Stimulated activated memory B cell treated with anti-CD40 and anti-IgM and Interleukin-4, amounts not matched to agents 10 μg/mL and 1 μg/mL and 100 μg/mL, for 72 hours (primary cell): Measurements from ENCODE around the gene CSNK1A1.
"Not testable (repeated sequence)": the region's sequence is repeated elsewhere in the genome, so short reads cannot be mapped to it uniquely, and the experiment has no call there.

Experiments used
- ATAC-seq: fragments of 150-1000 bp; cut with Tn5 transposase; 2 replicates; pipeline ENCODE4 v1.10.0; 2021
- H3K27ac Mint-ChIP-seq: one replicate; pipeline ENCODE4 v1.8.0; 2022; ENCODE audit warnings: mild to moderate bottlenecking, mixed read lengths
- H3K27me3 Mint-ChIP-seq: one replicate; pipeline ENCODE4 v1.8.0; 2022; ENCODE audit warnings: mixed read lengths
- H3K36me3 Mint-ChIP-seq: one replicate; pipeline ENCODE4 v1.8.0; 2022; ENCODE audit warnings: mixed read lengths
- H3K4me1 Mint-ChIP-seq: one replicate; pipeline ENCODE4 v1.8.0; 2022; ENCODE audit warnings: mixed read lengths
- H3K4me3 Mint-ChIP-seq: one replicate; pipeline ENCODE4 v1.8.0; 2022; ENCODE audit warnings: mild to moderate bottlenecking, moderate library complexity, mixed read lengths
- H3K9me3 Mint-ChIP-seq: one replicate; pipeline ENCODE4 v1.8.0; 2022; ENCODE audit warnings: mixed read lengths

CSNK1A1 gene

DNA sequence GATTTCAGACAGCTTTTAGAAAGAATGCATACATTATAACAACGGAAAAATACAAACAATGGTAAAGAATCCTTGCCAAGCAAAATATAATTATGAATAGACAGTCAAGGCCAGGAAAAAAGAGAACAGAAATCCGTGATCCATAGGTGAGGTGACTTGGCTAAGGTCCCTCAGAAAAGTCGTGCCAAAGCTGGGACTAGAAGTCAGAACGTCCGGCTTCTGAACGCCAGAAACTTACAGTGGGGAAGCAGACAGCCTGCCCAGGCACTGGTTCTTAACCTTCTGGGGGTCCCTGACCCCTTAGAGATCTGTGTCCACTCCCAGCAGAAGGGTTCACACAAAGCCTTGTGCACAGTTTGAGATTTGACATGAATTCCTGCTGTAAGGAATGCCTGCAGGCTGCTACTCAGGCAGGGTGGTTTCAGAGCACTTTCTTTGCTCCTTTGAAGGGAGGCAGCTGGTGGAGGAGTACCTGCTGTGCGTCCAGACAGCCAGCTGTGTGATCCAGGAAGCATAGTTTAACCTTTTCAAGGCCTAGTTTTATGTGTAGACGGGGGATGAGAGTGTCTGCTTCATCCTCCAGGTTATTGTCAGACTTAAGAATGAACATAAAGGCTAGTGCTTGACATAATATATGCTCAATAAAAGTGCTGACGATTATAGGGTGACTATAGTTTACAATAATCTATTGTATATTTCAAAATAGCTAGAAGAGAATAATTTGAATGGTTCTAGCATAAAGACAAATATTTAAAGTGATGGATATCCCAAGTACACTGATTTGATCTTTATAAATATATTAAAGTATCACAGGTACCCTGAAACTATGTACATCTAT is 30.9 kb upstream of the CSNK1A1 start:
- no peaks in the 10 kb centered on the region for H3K36me3 Mint-ChIP-seq
- no peaks in the 10 kb centered on the region for H3K9me3 Mint-ChIP-seq
- H3K4me3 Mint-ChIP-seq = no peak overlapping the region
- no peaks in the 10 kb centered on the region for H3K27me3 Mint-ChIP-seq
- H3K27ac Mint-ChIP-seq = no peak overlapping the region
- ATAC-seq = no peak
- H3K4me1 Mint-ChIP-seq = peaks cover 6% of the 10 kb centered on the region

DNA sequence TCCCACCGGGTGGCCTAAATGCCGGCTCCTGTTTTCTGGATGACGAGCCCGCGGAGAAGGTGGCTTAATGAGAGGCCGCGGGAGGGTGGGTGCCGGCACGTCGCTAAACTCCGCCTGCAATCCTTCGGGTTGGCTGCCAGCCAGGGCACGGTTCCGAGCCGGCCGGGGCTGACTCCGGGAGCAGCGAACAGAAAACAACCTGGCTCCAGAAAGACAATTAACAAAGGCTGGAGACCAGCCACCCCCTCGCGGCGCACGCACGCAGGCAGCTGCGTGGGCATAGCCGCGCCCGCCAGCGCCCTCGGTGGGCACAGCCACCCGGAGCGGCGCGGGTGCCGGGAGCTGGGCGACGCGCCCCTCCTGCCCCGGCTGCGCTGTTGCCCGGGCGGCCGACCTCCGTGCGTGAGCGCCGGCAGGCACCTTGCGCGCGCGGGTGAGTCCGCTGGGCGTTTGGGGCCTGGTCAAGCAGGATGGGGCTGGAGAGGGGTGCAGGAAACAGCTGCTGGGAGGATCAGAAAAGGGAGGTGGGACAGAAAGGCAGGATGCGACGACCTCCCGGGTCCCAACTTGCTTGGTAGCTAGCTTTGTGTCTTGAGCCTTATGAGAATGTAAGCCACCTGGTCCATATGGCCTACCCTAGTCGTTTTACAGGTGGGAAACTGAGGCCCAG is 30.1 kb upstream of the CSNK1A1 start, which contains the start of gene ARHGEF37:
Gene ARHGEF37 (plus strand): TSS at position 307 of the 670 bp plus-strand sequence. CDS start 16,272 bp downstream, outside the sequence.
- peak within 1 kb of the TSS; percentile 49 for H3K27ac Mint-ChIP-seq
- no peaks in the 10 kb centered on the region for H3K27me3 Mint-ChIP-seq
- no peaks in the 10 kb centered on the region for H3K9me3 Mint-ChIP-seq
- H3K4me1 Mint-ChIP-seq = peaks cover 6% of the 10 kb centered on the region
- peak within 1 kb of the TSS; percentile 76 for H3K4me3 Mint-ChIP-seq
- no peaks in the 10 kb centered on the region for H3K36me3 Mint-ChIP-seq
- ATAC-seq = peak; percentile 77

DNA sequence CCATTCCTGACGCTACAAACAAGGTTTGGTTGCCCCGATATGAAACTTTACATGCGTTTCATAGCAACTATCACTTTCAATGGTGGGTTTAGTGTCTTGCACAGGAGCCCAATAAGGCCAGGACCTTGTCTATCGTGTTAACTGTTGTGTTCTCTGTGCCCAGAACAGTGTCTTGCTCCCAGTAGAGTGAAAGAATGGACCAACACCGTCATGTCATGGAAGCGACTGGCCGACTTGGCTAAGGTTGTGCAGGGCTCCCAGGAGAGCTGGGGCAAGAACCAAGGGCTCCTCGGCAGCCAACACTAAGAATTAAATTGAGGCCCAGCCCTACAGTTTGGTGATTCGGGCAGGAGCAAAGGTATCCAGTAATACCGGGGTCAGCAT is 29.6 kb upstream of the CSNK1A1 start:
- Mint-ChIP-seq H3K36me3 (no peaks in the 10 kb centered on the region), H3K4me3 (peak overlapping the region; percentile 76), H3K4me1 (peaks cover 6% of the 10 kb centered on the region), H3K27ac (peak overlapping the region; percentile 49), H3K27me3 (no peaks in the 10 kb centered on the region), H3K9me3 (no peaks in the 10 kb centered on the region)
- ATAC-seq = no peak

DNA sequence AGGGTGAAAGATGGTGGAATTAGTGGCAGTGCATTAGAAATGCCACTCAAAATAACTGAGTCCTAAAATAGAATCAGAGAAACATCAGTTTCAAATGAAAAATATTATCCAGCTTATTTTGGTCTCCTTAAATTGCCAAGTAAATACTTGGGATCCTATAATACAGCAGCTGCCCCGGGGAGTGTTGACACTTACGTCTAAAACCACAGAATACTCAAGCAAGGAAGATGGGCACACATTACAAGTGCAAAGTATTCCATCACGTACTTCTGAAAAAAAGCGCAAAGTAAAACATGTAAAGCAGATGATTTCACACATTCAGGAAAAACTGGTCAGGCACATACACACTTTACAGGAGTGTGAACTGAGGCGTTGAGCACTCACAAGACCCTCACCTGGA is 27.7 kb upstream of the CSNK1A1 start:
- Mint-ChIP-seq H3K27ac (no peak overlapping the region), H3K9me3 (no peaks in the 10 kb centered on the region), H3K36me3 (no peaks in the 10 kb centered on the region), H3K4me1 (peaks cover 6% of the 10 kb centered on the region), H3K27me3 (no peaks in the 10 kb centered on the region), H3K4me3 (no peak overlapping the region)
- no peak for ATAC-seq

DNA sequence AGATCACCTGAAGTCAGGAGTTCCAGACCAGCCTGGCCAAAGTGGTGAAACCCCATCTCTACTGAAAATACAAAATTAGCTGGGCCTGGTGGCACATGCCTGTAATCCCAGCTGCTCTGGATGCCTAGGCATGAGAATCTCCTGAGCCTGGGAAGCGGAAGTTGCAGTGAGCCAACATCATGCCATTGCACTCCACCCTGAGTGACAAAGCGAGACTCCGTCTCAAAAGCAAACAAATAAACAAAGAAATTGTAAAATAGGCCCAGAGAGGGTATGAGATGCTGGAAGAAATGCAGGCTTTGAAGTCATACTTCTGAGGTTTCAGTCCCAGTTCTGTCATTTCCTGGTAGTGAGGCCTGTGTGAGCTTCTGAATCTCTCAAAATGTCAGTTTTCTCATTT is 24.8 kb upstream of the CSNK1A1 start:
- Mint-ChIP-seq H3K27ac (no peak overlapping the region), H3K4me1 (peaks cover 4% of the 10 kb centered on the region), H3K4me3 (no peak overlapping the region), H3K36me3 (no peaks in the 10 kb centered on the region), H3K27me3 (no peaks in the 10 kb centered on the region), H3K9me3 (no peaks in the 10 kb centered on the region)
- no peak for ATAC-seq

DNA sequence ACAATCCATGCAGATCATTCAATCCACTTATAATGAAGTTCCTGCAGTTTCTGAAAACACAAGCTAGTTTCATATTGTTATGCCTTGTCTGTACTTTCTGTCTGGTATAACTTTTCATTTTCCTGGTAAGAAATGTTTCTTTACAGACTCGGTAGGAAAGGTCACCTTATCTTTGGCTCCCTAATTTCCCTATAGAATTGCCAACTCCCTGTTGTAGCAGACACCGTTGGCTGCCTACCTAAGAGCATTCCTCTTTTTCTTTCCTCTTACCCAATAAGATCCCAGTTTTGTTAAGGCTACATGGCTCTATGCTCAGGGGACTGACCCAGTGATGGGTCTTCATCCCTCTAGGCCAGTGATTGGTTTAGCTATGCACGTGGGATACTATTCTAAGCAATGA is 23.9 kb upstream of the CSNK1A1 start:
- Mint-ChIP-seq H3K27ac (no peak overlapping the region), H3K36me3 (no peaks in the 10 kb centered on the region), H3K4me3 (no peak overlapping the region), H3K27me3 (no peaks in the 10 kb centered on the region), H3K4me1 (no peaks in the 10 kb centered on the region), H3K9me3 (no peaks in the 10 kb centered on the region)
- ATAC-seq = no peak

DNA sequence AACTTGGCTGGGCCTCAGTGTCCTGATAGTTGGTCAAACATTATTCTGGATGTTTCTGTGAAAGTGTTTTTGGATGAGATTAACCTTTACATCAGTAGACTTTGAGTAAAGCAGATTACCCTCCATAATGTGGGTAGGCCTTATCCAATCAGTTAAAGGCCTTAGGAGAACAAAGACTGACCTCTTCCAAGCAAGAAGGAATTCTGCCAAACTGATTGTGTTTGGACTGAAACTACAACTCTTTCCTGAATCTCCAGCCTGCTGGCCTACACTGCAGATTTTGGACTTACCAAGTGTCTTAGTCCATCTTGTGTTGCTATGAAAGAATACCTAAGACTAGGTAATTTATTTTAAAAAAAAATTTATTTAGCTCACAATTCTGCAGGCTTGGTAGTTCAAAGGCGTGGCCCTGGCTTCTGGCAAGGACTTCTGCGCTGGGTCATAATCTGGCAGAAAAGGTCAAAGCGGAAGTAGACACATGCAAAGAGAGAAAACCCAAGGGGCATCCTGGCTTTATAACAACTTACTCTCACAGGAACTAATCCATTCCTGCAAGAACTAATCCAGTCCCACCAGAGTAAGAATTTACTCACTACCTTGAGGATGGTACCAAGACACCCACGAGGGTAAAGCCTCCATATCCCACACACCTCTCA is 21.5 kb upstream of the CSNK1A1 start:
- H3K4me1 Mint-ChIP-seq = no peaks in the 10 kb centered on the region
- H3K4me3 Mint-ChIP-seq = no peak overlapping the region
- ATAC-seq = no peak
- no peak overlapping the region for H3K27ac Mint-ChIP-seq
- H3K9me3 Mint-ChIP-seq = no peaks in the 10 kb centered on the region
- H3K36me3 Mint-ChIP-seq = no peaks in the 10 kb centered on the region
- no peaks in the 10 kb centered on the region for H3K27me3 Mint-ChIP-seq

DNA sequence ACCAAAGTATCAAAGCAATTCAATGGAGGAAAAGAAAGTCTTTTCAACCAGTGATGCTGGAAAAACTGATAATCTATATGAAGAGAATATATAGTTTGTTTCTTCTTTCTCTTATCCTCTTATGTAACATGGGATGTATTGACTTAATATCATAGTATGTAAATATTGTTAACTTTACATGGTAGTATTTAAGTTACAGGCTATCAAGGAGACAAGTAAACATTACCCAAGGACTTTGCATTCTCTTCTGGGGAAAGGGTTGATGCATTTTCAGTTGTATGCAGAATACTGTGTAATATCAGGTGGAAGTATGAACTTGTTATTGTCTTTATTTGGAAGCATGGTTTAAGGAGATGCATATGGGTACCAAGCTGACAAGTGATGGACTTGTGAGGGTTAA is 20.9 kb upstream of the CSNK1A1 start:
- H3K36me3 Mint-ChIP-seq = no peaks in the 10 kb centered on the region
- no peak overlapping the region for H3K27ac Mint-ChIP-seq
- no peak for ATAC-seq

DNA sequence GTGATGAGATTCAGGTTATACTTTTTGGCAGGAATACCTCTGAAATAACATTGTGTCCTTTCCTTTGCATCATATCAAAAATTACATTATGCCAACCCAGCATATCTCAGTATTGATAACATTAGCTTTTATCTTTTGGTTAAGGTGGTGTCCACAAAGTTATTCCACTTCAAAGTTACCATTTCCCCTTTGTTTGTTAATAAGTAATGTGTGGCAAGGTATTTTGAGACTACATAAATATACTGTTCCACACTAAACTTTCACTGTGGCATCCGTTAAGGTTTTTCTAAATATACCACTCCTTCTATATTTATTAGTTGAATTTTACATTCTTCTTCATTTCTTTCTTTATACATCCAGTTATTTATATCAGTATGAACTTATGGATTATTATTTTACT is 16.0 kb upstream of the CSNK1A1 start:
- no peak for ATAC-seq
- H3K36me3 Mint-ChIP-seq = no peaks in the 10 kb centered on the region

More for the DNA sequence above, 20.9 kb upstream of the CSNK1A1 start:
- Mint-ChIP-seq H3K27me3 (no peaks in the 10 kb centered on the region), H3K4me3 (no peak overlapping the region), H3K4me1 (no peaks in the 10 kb centered on the region), H3K9me3 (no peaks in the 10 kb centered on the region)

DNA sequence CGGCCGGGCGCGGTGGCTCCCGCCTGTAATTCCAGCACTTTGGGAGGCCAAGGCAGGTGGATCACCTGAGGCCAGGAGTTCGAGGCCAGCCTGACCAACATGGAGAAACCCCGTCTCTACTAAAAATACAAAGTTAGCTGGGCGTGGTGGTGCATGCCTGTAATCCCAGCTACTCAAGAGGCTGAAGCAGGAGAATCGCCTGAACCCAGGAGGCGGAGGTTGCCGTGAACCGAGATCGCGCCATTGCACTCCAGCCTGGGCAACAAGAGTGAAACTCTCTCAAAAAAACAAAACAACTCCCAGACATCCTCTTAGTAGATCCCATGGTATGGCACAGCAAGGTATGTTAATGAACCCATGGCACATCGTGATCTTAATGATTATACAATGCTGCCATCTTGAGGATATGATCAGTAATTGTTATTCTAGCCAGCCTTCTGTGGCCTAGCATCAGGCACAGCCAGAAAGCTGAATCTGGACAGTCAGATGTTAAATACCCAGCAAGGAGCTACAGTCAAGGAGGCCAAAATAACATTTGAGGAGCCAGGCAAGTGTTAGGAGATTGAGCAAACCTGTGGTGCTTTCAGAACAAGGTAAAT is 13.4 kb upstream of the CSNK1A1 start:
- H3K27me3 Mint-ChIP-seq, H3K9me3 Mint-ChIP-seq, H3K36me3 Mint-ChIP-seq, H3K4me1 Mint-ChIP-seq, H3K4me3 Mint-ChIP-seq, H3K27ac Mint-ChIP-seq: not testable (repeated sequence)
- ATAC-seq = peak; percentile 83

More for the DNA sequence above, 16.0 kb upstream of the CSNK1A1 start:
- Mint-ChIP-seq H3K27ac (no peak overlapping the region), H3K4me1 (no peaks in the 10 kb centered on the region), H3K27me3 (no peaks in the 10 kb centered on the region), H3K4me3 (no peak overlapping the region), H3K9me3 (no peaks in the 10 kb centered on the region)

DNA sequence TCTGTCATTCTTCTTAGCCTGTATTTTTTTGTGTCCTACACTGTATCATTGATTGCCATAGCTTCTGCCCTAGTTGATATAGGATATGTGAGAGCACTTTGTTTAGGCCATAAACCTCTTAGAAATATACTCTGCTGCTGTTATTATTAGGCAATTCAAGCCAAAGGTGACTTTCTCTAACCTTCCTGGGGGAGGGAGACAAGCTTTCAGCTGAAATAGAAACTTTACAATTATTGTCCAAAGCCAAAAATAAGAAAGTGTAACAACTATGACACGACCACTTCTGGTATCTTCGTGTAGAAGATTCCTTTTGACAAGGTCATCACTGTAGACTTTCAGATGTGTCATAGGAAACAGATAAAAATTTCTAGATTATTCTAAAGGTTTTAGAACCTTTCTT is 12.2 kb upstream of the CSNK1A1 start:
- no peaks in the 10 kb centered on the region for H3K9me3 Mint-ChIP-seq
- no peaks in the 10 kb centered on the region for H3K4me1 Mint-ChIP-seq
- no peaks in the 10 kb centered on the region for H3K27me3 Mint-ChIP-seq
- no peak overlapping the region for H3K4me3 Mint-ChIP-seq
- no peak overlapping the region for H3K27ac Mint-ChIP-seq
- H3K36me3 Mint-ChIP-seq = no peaks in the 10 kb centered on the region
- ATAC-seq = no peak

DNA sequence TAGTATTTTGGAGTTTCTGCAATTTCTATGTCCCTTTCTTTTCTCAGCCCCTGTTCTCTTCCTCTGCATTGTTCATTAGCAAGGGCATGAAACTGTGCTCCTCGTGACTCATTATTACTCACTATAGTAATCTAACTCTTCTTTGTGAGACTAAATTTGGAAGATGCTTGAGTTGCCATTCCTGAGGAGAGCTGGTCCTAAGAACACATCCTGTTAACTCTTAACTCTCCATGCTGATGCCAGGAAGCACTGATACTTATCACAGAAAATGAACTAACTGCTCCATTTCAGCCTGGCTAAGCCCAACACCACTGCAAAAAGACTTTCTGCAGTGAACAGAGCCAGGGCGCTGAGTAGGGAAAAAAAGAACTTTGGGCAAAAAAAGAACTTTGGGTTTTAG is 10.6 kb upstream of the CSNK1A1 start:
- H3K36me3 Mint-ChIP-seq = no peaks in the 10 kb centered on the region
- no peaks in the 10 kb centered on the region for H3K27me3 Mint-ChIP-seq
- H3K9me3 Mint-ChIP-seq = no peaks in the 10 kb centered on the region
- H3K4me1 Mint-ChIP-seq = no peaks in the 10 kb centered on the region
- H3K27ac Mint-ChIP-seq = no peak overlapping the region
- no peak overlapping the region for H3K4me3 Mint-ChIP-seq
- no peak for ATAC-seq

DNA sequence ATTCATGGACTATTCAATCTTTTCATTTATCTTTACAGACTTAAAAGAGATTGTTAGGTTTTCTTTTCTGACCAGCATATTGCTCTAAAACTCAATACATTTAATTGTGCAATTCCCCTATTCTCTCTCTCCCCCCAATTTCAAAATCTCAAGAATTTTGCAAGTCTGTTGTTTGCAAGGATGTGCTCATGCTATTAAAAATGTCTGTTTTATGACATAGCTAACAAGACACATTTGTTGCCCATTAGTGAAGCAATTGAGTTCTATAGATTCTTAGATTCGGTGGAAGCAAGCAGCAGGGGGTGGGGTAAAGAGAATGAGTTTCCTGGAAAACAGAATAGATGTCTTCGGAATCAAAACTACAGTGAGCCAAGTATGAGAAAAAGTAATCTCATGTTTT is 8.5 kb upstream of the CSNK1A1 start:
- Mint-ChIP-seq H3K4me3 (no peak overlapping the region), H3K9me3 (no peaks in the 10 kb centered on the region), H3K27ac (no peak overlapping the region), H3K27me3 (no peaks in the 10 kb centered on the region), H3K4me1 (no peaks in the 10 kb centered on the region), H3K36me3 (no peaks in the 10 kb centered on the region)
- ATAC-seq = no peak

DNA sequence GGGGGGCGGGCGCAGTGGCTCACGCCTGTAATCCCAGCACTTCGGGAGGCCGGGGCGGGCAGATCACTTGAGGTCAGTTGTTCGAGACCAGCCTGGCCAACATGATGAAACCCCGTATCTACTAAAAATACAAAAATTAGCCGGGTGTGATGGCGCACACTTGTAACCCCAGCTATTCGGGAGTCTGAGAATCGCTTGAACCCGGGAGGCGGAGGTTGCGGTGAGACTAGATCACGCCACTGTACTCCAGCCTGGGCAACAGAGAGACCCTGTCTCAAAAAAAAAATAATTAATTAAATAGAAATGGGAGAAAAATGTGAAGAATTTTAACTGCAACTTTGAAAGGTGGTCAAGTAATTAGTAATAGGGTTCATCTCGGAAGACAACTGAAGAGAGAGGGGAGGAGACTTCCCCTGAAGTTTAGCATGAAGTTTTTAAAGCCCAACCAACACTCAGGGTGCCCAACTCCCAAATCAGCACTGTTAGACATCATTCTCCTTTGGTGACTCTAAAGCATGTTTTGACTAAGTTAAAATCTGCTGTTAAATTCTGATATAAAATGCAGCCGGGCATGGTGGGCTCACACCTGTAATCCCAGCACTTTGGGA is 1.4 kb upstream of the CSNK1A1 start:
- H3K27ac Mint-ChIP-seq = no peak overlapping the region
- H3K36me3 Mint-ChIP-seq = peaks cover 20% of the 10 kb centered on the region
- H3K27me3 Mint-ChIP-seq = no peaks in the 10 kb centered on the region
- no peak overlapping the region for H3K4me3 Mint-ChIP-seq
- no peak for ATAC-seq
- H3K9me3 Mint-ChIP-seq = no peaks in the 10 kb centered on the region
- H3K4me1 Mint-ChIP-seq = peaks cover 16% of the 10 kb centered on the region

DNA sequence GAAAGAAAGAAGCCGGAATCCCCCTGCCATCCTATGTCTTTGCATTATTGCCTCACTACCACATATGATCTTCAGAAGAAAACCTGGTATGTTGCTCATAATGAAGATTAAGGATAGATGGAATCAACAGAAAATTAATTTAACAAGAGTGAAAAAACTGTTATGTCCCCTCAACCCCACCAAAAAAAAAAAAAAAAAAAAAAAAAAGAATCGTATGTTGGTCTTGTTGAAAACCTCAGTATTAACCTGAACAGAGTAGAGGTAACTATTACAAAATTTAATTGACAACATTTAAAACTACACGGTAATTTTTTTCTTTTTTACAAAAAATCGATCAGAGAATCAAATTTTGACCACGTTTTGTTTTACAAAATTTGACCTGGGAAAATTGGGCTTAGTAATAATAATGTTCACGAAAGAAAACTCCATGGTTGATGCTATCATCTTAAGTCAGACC is 827 bp upstream of the CSNK1A1 start:
- Mint-ChIP-seq H3K36me3 (peaks cover 23% of the 10 kb centered on the region), H3K4me1 (peaks cover 20% of the 10 kb centered on the region)
- ATAC-seq = no peak

More for the DNA sequence above, 827 bp upstream of the CSNK1A1 start:
- Mint-ChIP-seq H3K27me3 (no peaks in the 10 kb centered on the region), H3K9me3 (no peaks in the 10 kb centered on the region), H3K4me3 (peak overlapping the region; percentile 99), H3K27ac (peak overlapping the region; percentile 100)
